HG02938 (cell line): ENCODE data around the gene CARM1.
"Not testable (repeated sequence)": the region's sequence is repeated elsewhere in the genome, so short reads cannot be mapped to it uniquely, and the experiment has no call there.

Source experiments
- ATAC-seq: cut with Tn5 transposase; IDR thresholded peaks from one replicate; pipeline ENCODE4 v1.9.1; 2021; ENCODE audit warnings: mild to moderate bottlenecking, moderate library complexity; ENCODE audit not compliant: unreplicated experiment

The CARM1 gene

GRCh38 chr19:10846500-10847202, 24.7 kb upstream of the CARM1 start:
- ATAC-seq = no peak

GRCh38 chr19:10848230-10848856, 23.0 kb upstream of the CARM1 start, which contains the start of gene C19orf38:
Gene C19orf38, plus strand, starts transcription at chr19:10848415. Its CDS starts 94 bp downstream, at chr19:10848509.
- ATAC-seq = no peak

GRCh38 chr19:10850631-10851030, 20.7 kb upstream of the CARM1 start:
- no peak for ATAC-seq

- ATAC-seq = no peak
Measured at GRCh38 chr19:10852098-10852800, 19.1 kb upstream of the CARM1 start.

- no peak for ATAC-seq
Measured at GRCh38 chr19:10852941-10853340, 18.4 kb upstream of the CARM1 start.

GRCh38 chr19:10854350-10855089, 16.8 kb upstream of the CARM1 start:
- ATAC-seq = no peak

- no peak for ATAC-seq
Measured at GRCh38 chr19:10855879-10856522, 15.4 kb upstream of the CARM1 start.

GRCh38 chr19:10856899-10857298, 14.5 kb upstream of the CARM1 start:
- not testable (repeated sequence) for ATAC-seq

GRCh38 chr19:10858204-10858828, 13.0 kb upstream of the CARM1 start:
- no peak for ATAC-seq

GRCh38 chr19:10861103-10861651, 10.2 kb upstream of the CARM1 start:
- ATAC-seq = no peak

- no peak for ATAC-seq
Measured at GRCh38 chr19:10862561-10863106, 8.7 kb upstream of the CARM1 start.

- no peak for ATAC-seq
Measured at GRCh38 chr19:10863107-10863717, 8.1 kb upstream of the CARM1 start.

- no peak for ATAC-seq
Measured at GRCh38 chr19:10864538-10864899, 6.8 kb upstream of the CARM1 start.

- no peak for ATAC-seq
Measured at GRCh38 chr19:10866495-10866894, 4.9 kb upstream of the CARM1 start.

- no peak for ATAC-seq
Measured at GRCh38 chr19:10868872-10869547, 2.3 kb upstream of the CARM1 start.

- ATAC-seq = not testable (repeated sequence)
Measured at GRCh38 chr19:10869872-10870311, 1.5 kb upstream of the CARM1 start.

GRCh38 chr19:10870501-10870954, 825 bp upstream of the CARM1 start:
- ATAC-seq = no peak

- peak; percentile 9 for ATAC-seq
Measured at GRCh38 chr19:10871711-10872545, 575 bp downstream of the CARM1 start.
